Subcutaneous abdominal adipose tissue (tissue), 5 donors: Measurements from ENCODE around the gene HSD3B2.
"Not testable (repeated sequence)": the region's sequence is repeated elsewhere in the genome, so short reads cannot be mapped to it uniquely, and the experiment has no call there.

Experiments used
- H3K27ac ChIP-seq: one replicate; pipeline ENCODE4 v1.7.0; 2013; ENCODE audit warnings: low read depth, mild to moderate bottlenecking, inconsistent platforms, low read length, moderate library complexity
- H3K27me3 ChIP-seq, 5 donors: one replicate each; pipeline ENCODE4 v1.7.0; 2013; ENCODE audit warnings: low read length in 5 of 5, inconsistent platforms in 1 of 5; ENCODE audit not compliant: control insufficient read depth in 5 of 5, insufficient read depth in 4 of 5
- H3K36me3 ChIP-seq, 5 donors: one replicate each; pipeline ENCODE4 v1.7.0; 2013; ENCODE audit warnings: low read length in 5 of 5; ENCODE audit not compliant: control insufficient read depth in 5 of 5, insufficient read depth in 5 of 5
- H3K4me1 ChIP-seq, 5 donors: one replicate each; pipeline ENCODE4 v1.7.0; 2013; ENCODE audit warnings: low read length in 5 of 5, mild to moderate bottlenecking in 3 of 5, moderate library complexity in 1 of 5; ENCODE audit not compliant: control insufficient read depth in 5 of 5, insufficient read depth in 5 of 5
- H3K4me3 ChIP-seq, 5 donors: one replicate each; pipeline ENCODE4 v1.7.0; 2013; ENCODE audit warnings: low read length in 5 of 5, low read depth in 1 of 5
- H3K9ac ChIP-seq, 5 donors: one replicate each; pipeline ENCODE4 v1.7.0; 2013; ENCODE audit warnings: low read length in 5 of 5, mild to moderate bottlenecking in 4 of 5, moderate library complexity in 3 of 5
- H3K9me3 ChIP-seq, 5 donors: one replicate each; pipeline ENCODE4 v1.7.0; 2013; ENCODE audit warnings: low read length in 5 of 5; ENCODE audit not compliant: control insufficient read depth in 5 of 5
- donor health status: healthy.
- donor health status: healthy.
- donor health status: healthy.
- donor health status: healthy.
- donor health status: healthy.

The HSD3B2 gene

DNA sequence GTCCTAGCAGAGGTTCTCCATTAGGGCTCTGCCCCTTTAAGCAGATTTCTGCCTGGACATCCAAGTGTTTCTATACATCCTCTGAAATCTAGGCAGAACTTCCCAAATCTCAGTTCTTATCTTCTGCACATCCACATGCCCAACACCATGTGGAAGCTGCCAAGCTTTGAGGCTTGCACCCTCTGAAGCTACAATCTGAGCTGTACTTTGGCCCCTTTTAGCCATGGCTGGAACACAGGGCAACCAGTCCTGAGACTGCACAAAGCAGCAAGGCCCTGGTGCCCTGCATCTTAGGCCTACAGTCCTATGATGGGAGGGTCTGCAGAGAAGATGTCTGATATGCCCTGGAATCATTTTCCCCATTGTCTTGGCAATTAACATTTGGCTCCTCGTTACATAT is 38.4 kb upstream of the HSD3B2 start:
- no peaks in the 10 kb centered on the region for H3K27me3 ChIP-seq
- H3K27ac ChIP-seq = no peak overlapping the region
- no peak overlapping the region for H3K9ac ChIP-seq
- no peaks in the 10 kb centered on the region for H3K36me3 ChIP-seq
- no peaks in the 10 kb centered on the region for H3K9me3 ChIP-seq
- H3K4me1 ChIP-seq = no peaks in the 10 kb centered on the region
- no peak overlapping the region for H3K4me3 ChIP-seq

DNA sequence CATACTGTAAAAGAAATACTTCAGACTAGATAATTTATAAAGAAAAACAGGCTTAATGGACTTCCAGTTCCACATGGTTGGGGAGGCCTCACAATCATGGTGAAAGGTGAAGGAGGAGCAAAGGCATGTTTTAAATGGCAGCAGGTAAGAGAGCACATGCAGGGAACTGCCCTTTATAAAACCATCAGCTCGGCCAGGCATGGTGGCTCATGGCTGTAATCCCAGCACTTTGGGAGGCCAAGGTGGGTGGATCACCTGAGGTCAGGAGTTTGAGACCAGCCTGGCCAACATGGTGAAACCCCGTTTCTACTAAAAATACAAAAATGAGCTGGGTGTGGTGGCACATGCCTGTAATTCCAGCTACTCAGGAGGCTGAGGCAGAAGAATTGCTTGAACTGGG is 37.4 kb upstream of the HSD3B2 start:
- not testable (repeated sequence) for H3K4me3 ChIP-seq, H3K4me1 ChIP-seq

DNA sequence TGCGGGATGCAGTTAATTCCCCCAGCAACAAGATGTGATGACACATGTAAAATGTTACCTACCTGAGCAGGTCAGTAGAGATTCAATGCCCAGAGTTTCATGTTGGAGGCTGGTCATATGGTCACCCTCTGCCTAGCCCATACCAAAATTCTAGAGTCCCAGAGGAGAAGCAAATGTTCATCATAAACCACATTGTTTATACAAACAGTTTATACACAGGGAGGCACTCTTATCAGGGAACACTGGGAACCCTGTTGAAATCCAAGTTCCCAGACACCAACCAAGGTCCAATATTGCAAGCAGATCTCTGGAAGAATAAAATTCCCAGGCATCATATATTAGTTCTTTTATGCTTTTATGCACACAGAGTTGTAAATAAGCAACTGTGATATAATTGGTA is 35.8 kb upstream of the HSD3B2 start:
- no peaks in the 10 kb centered on the region for H3K9me3 ChIP-seq
- H3K4me1 ChIP-seq = no peaks in the 10 kb centered on the region
- no peak overlapping the region for H3K4me3 ChIP-seq
- no peak overlapping the region for H3K9ac ChIP-seq
- H3K36me3 ChIP-seq = no peaks in the 10 kb centered on the region
- no peaks in the 10 kb centered on the region for H3K27me3 ChIP-seq
- H3K27ac ChIP-seq = no peak overlapping the region

More for the DNA sequence above, 37.4 kb upstream of the HSD3B2 start:
- not testable (repeated sequence) for H3K36me3 ChIP-seq, H3K9ac ChIP-seq, H3K9me3 ChIP-seq, H3K27me3 ChIP-seq, H3K27ac ChIP-seq

DNA sequence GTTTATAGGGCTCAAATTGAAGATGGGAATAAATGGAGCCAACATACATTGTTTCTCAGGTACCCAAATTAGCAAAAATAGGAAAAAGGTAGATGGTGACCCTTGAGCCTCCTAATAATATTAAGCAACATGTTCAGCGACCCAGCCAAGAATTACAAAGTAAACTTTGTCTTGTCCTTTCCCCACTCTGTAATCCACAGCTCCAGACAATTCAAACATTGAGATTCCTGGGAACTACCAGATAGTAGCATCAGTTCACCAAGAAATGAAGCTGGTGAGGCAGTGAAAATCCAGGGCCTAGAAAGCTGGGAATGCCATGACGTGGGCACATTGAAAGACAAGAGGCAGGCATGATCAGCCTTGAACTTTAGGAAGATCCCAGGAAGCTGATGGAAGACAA is 34.6 kb upstream of the HSD3B2 start:
- Histone ChIP-seq H3K27ac (no peak overlapping the region), H3K9me3 (no peaks in the 10 kb centered on the region), H3K27me3 (no peaks in the 10 kb centered on the region), H3K9ac (no peak overlapping the region), H3K36me3 (no peaks in the 10 kb centered on the region), H3K4me3 (no peak overlapping the region), H3K4me1 (no peaks in the 10 kb centered on the region)

DNA sequence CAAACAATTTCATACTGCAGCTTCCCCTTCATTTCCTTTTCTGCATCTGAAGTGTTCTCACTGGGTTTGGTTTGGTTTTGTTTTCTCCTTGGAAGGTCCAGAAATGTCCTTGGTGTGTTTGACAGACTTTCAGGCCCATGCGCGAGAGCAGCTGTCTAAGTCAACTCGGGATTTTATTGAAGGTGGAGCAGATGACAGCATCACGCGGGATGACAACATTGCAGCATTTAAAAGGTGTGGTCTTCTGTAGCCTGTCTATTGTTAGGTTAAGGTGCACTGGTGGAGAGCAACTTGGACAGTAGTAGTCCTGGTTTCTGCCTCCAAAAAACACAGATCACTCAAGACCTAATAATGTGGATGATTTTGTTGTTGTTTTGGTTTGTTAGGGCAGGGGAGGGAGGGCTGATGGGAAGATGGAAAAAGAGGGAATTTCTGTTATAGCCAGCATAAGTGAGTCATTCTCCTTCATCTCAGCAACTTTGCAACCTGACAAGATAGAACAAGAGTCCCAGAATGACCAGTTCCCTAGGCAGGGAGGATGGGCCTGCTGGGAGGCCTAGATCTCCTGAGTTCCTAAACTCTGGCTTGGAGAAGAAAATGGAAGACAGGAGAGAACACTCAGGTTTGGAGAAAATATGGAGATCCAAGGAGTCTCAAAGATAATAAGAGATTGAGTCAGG is 33.8 kb upstream of the HSD3B2 start:
- H3K4me1 ChIP-seq = no peaks in the 10 kb centered on the region
- H3K36me3 ChIP-seq = no peaks in the 10 kb centered on the region
- H3K27me3 ChIP-seq = no peaks in the 10 kb centered on the region
- H3K27ac ChIP-seq = no peak overlapping the region
- H3K9ac ChIP-seq = no peak overlapping the region
- H3K9me3 ChIP-seq = no peaks in the 10 kb centered on the region
- no peak overlapping the region for H3K4me3 ChIP-seq

DNA sequence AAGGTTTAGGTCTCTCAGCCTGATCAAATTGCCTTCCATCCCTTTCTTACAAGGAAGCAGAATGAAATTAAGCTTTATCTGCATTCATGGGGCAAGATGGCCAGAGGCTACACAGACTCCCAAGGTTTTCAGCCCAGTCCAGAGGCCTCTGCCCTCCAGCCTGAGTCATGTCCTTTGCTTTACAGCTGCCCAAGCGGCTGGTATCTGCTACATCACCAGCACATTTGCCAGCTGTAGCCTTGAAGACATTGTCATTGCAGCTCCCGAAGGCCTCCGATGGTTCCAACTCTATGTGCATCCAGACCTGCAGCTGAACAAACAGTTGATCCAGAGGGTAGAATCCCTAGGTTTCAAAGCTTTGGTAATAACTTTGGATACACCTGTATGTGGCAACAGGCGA is 30.4 kb upstream of the HSD3B2 start:
- Histone ChIP-seq H3K4me1 (no peaks in the 10 kb centered on the region), H3K27ac (no peak overlapping the region), H3K4me3 (no peak overlapping the region), H3K9ac (no peak overlapping the region), H3K9me3 (no peaks in the 10 kb centered on the region), H3K36me3 (no peaks in the 10 kb centered on the region), H3K27me3 (no peaks in the 10 kb centered on the region)

DNA sequence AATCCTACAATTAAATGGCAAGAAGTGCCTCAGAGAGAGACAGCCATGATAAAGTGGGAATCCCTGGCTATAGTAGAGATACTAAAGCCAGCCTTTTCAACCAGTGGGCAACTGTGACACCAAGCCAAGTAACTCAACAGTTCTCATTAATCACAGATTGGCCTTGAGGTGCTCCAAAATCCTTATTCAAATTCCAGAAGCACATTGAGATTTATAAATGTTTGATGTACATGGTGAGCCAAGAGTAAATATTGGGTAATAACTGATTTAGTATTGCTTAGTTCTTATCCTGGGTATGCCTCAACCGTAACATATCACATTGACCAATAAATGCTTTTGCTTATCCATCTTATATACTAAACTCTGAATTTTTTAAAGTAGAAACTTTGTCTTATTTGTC is 29.3 kb upstream of the HSD3B2 start:
- Histone ChIP-seq H3K9ac (no peak overlapping the region), H3K9me3 (no peaks in the 10 kb centered on the region), H3K4me3 (no peak overlapping the region), H3K27me3 (no peaks in the 10 kb centered on the region), H3K4me1 (no peaks in the 10 kb centered on the region), H3K27ac (no peak overlapping the region), H3K36me3 (no peaks in the 10 kb centered on the region)

DNA sequence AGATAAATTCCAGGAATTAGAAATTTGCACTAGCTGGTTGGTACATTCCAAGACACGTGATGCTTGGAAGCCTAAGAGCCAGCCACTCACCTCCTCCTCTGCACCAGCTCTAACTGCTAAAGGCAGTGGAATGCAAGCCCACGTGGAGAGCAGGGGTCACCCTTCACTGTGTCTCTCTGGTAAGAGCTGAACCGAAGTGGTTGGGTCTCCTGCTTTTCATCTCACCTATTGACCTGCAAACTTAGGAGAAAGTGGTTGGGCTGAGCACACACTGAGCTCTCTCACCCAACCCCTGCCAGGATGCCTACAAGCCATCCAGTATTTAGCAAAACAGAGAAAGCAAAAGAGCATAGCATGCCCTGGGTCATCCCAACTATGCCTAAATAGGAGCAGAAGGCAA is 27.1 kb upstream of the HSD3B2 start:
- Histone ChIP-seq H3K27ac (no peak overlapping the region), H3K36me3 (no peaks in the 10 kb centered on the region), H3K9me3 (no peaks in the 10 kb centered on the region), H3K4me1 (no peaks in the 10 kb centered on the region), H3K27me3 (no peaks in the 10 kb centered on the region), H3K4me3 (no peak overlapping the region), H3K9ac (no peak overlapping the region)

DNA sequence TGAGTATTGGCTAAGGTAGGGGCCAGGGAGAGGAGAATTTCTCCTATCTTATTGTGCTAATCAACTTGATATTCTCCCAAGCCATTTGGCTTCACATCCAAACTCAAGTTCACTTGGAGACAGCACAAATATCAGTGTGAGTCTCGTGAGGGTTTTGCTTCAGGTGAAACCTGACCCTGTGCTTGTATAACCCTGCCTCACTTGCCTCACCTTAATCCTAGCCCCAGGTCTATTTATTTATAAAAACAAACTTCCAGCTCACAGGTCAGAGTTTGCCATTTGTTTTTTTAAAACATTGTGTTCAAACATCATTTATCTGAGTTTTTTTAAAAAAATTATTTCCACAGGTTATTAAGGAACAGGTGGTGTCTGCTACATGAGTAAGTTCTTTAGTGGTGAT is 26.5 kb upstream of the HSD3B2 start:
- no peaks in the 10 kb centered on the region for H3K4me1 ChIP-seq
- no peaks in the 10 kb centered on the region for H3K27me3 ChIP-seq
- H3K27ac ChIP-seq = no peak overlapping the region
- no peaks in the 10 kb centered on the region for H3K9me3 ChIP-seq
- no peaks in the 10 kb centered on the region for H3K36me3 ChIP-seq
- no peak overlapping the region for H3K9ac ChIP-seq
- no peak overlapping the region for H3K4me3 ChIP-seq

DNA sequence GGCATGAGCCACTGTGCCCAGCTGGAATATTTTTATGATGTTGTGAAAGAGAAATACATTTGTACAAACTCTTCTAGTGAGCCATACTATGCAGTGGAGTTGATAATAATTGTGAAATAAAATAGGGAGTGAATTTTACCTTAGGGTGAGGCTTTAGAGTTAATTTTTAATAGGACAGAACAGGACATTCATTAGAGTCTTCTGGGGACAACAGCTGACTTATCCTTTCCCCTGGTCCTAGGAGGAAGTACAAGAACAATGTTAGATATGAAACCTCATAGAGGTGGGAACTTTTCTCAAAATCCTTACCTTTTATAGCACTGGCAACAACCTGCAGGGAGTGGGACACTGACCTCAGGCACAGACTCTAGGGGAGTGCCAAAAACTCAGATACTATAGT is 24.4 kb upstream of the HSD3B2 start:
- no peaks in the 10 kb centered on the region for H3K36me3 ChIP-seq
- no peaks in the 10 kb centered on the region for H3K27me3 ChIP-seq
- H3K9ac ChIP-seq = no peak overlapping the region
- no peak overlapping the region for H3K27ac ChIP-seq
- no peaks in the 10 kb centered on the region for H3K9me3 ChIP-seq
- H3K4me3 ChIP-seq = no peak overlapping the region
- no peaks in the 10 kb centered on the region for H3K4me1 ChIP-seq

DNA sequence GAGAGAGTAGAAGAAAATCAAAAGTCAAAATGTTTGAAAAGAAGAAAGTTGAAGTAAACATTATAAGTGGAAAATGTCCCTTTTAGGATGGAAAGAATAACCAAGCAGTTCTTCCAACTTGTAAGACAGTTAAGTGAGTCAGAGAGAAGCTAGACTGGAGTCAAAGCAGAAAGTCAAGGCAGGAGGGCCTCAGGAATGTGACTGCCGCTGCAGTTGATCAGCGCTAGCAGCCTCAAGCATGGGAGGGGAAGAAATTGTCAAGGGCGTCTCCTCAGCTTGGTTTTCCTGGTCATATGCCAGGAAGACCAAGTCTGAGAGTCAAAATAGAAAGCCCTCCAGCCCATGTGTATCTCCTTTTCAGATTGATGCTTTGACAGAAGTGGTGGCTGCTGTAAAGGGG is 23.2 kb upstream of the HSD3B2 start:
- no peaks in the 10 kb centered on the region for H3K9me3 ChIP-seq

More for the DNA sequence above, 23.2 kb upstream of the HSD3B2 start:
- Histone ChIP-seq H3K9ac (no peak overlapping the region), H3K27me3 (no peaks in the 10 kb centered on the region), H3K4me1 (no peaks in the 10 kb centered on the region), H3K27ac (no peak overlapping the region), H3K4me3 (no peak overlapping the region), H3K36me3 (no peaks in the 10 kb centered on the region)
